ENCODE data around the gene CPNE6.

Gene CPNE6

GRCh38 chr14:24054646-24055045 lies 16.7 kb upstream of the CPNE6 start:
- no peak for TF ChIP-seq Cebpa-rat (IDR thresholded peaks at IDR 0.05)
- no peak overlapping the region for H3K27ac ChIP-seq

DNA sequence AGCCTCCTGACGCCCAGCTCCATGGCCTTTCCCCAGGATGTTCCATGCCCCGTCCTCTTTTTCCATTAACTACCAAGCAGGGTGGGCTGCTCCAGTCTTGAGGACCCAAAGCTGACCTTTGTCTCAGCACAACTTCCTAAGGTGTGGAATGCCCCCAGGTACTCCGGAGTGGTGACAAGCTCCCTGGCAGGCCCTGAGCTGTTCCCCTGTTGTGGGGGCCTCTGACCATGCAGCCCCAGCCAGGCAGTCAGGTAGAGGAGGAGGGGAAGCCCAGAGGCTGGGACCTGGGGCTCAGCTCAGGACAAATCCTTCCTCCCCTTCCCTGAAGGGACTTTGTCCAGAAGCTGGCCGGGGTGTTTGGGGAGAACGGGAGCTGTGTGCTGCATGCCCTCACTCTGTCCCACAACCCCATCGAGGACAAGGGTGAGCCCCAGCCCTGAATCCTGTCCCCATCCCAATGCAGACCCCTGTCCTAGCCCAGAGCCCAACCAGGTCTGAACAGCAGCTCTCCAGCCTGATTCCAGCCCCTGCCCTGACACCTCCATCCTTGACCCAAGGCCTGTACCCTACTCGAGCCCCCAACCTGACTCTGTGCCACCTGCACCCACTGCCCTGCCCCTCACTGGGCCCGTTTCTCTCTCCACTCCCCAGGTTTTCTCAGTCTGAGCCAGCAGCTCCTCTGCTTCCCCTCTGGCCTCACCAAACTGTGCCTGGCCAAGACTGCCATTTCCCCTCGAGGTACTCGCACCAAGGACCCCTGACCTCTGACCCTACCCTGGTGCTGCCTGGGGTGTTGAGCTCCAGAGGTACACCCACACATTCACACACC lies 15.2 kb upstream of the CPNE6 start:
- Histone ChIP-seq H3K9me3 (no peaks in the 10 kb centered on the region), H3K27me3 (peaks cover 22% of the 10 kb centered on the region), H3K27ac (no peak overlapping the region), H3K4me2 (0 out of 2 replicates have a peak overlapping the region, but pooled peaks have one; percentile 14), H4K20me1 (no peaks in the 10 kb centered on the region), H3K4me1 (peaks cover 24% of the 10 kb centered on the region), H3K9ac (0 out of 2 replicates have a peak overlapping the region, but pooled peaks have one; percentile 38), H3K4me3 (no peak overlapping the region), H3K36me3 (no peaks in the 10 kb centered on the region)
- no peak for TF ChIP-seq Cebpa-rat (IDR thresholded peaks at IDR 0.05)

More at GRCh38 chr14:24054646-24055045, 16.7 kb upstream of the CPNE6 start:
- H3K36me3 ChIP-seq, result no peaks in the 10 kb centered on the region
- H3K4me2 ChIP-seq, result no peak overlapping the region
- no peak overlapping the region for H3K4me3 ChIP-seq
- H4K20me1 ChIP-seq, result no peaks in the 10 kb centered on the region
- H3K4me1 ChIP-seq, result peaks cover 31% of the 10 kb centered on the region
- peaks cover 22% of the 10 kb centered on the region for H3K27me3 ChIP-seq
- H3K9me3 ChIP-seq, result no peaks in the 10 kb centered on the region
- H3K9ac ChIP-seq, result no peak overlapping the region

DNA sequence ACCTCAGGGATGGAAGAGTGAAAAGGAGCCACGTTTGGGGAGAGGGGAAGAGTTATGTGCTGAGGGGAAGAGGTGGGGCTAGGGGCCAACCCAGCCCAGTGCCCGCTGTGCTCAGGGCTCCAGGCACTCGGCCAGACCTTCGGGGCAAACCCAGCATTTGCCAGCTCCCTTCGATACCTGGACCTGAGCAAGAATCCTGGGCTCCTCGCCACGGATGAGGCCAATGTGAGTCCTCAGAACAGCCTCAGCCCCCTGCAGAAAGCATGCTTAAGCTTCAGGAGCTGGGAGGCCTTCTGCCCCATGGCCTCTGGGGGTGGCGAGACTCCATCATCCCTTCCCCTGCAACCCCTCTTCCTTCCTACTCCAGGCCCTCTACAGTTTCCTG lies 14.6 kb upstream of the CPNE6 start:
- Histone ChIP-seq H4K20me1 (no peaks in the 10 kb centered on the region), H3K4me1 (peaks cover 19% of the 10 kb centered on the region), H3K4me2 (peak overlapping the region; percentile 14; the same call in 1 of the 2 replicates), H3K27ac (no peak overlapping the region), H3K4me3 (no peak overlapping the region), H3K36me3 (no peaks in the 10 kb centered on the region), H3K27me3 (peaks cover 22% of the 10 kb centered on the region), H3K9me3 (no peaks in the 10 kb centered on the region), H3K9ac (0 out of 2 replicates have a peak overlapping the region, but pooled peaks have one; percentile 38)
- TF ChIP-seq Cebpa-rat (IDR thresholded peaks at IDR 0.05), result no peak

DNA sequence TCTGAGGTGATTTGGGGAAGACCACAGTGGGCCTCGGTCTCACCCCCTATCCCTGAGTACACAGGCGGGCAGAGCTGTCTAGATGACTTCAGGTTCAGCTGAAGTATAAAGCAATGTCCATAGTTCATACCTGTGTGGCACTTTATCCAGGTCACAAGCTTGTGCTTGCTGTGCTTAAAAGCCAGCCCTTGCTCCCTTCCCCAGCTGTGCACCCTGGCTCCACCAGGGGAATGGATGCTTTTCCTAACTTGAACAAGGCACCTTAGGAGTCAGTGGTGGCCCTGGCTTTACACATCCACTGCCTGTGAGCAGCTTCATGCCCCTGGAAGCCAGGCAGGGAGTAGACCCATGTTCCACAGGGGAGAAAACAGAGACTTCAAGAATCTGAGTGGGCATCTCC lies 14.1 kb upstream of the CPNE6 start:
- Histone ChIP-seq H3K4me1 (peaks cover 17% of the 10 kb centered on the region), H3K9ac (0 out of 2 replicates have a peak overlapping the region, but pooled peaks have one; percentile 38), H3K27ac (no peak overlapping the region), H3K36me3 (no peaks in the 10 kb centered on the region), H3K27me3 (peaks cover 22% of the 10 kb centered on the region), H3K9me3 (no peaks in the 10 kb centered on the region), H3K4me3 (no peak overlapping the region), H3K4me2 (peak overlapping the region; percentile 14; the same call in 1 of the 2 replicates), H4K20me1 (no peaks in the 10 kb centered on the region)
- no peak for TF ChIP-seq Cebpa-rat (IDR thresholded peaks at IDR 0.05)

DNA sequence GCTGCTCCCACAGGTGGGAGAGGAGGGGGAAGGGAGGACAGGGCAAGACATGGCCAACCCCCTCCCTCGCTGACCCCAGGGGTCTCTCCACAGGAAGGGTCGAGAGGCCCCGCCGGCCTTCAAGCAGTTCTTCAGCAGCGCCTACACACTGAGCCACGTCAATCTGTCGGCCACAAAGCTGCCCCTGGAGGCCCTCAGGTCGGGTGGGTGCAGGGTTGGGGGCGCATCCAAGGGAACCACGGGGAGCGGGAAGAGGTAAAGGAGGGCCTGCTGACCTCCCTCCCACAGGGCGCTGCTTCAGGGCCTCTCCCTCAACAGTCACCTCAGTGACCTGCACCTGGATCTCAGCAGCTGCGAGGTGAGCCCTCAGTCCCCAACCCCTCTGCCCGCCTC lies 13.5 kb upstream of the CPNE6 start:
- Histone ChIP-seq H3K4me3 (no peak overlapping the region), H3K27me3 (peaks cover 16% of the 10 kb centered on the region), H3K4me2 (no peak overlapping the region), H3K27ac (no peak overlapping the region), H3K9ac (no peak overlapping the region), H4K20me1 (no peaks in the 10 kb centered on the region), H3K9me3 (no peaks in the 10 kb centered on the region), H3K4me1 (peaks cover 11% of the 10 kb centered on the region), H3K36me3 (no peaks in the 10 kb centered on the region)
- no peak for TF ChIP-seq Cebpa-rat (IDR thresholded peaks at IDR 0.05)

- Histone ChIP-seq H3K9ac (no peak overlapping the region), H3K4me3 (no peak overlapping the region), H3K4me1 (peaks cover 10% of the 10 kb centered on the region), H3K27me3 (peaks cover 11% of the 10 kb centered on the region; the same call in 1 of the 2 replicates), H3K27ac (no peak overlapping the region), H4K20me1 (no peaks in the 10 kb centered on the region), H3K9me3 (no peaks in the 10 kb centered on the region), H3K36me3 (no peaks in the 10 kb centered on the region), H3K4me2 (no peak overlapping the region)
- no peak for TF ChIP-seq Cebpa-rat (IDR thresholded peaks at IDR 0.05)
Observed at GRCh38 chr14:24058260-24058950, 13.0 kb upstream of the CPNE6 start.

DNA sequence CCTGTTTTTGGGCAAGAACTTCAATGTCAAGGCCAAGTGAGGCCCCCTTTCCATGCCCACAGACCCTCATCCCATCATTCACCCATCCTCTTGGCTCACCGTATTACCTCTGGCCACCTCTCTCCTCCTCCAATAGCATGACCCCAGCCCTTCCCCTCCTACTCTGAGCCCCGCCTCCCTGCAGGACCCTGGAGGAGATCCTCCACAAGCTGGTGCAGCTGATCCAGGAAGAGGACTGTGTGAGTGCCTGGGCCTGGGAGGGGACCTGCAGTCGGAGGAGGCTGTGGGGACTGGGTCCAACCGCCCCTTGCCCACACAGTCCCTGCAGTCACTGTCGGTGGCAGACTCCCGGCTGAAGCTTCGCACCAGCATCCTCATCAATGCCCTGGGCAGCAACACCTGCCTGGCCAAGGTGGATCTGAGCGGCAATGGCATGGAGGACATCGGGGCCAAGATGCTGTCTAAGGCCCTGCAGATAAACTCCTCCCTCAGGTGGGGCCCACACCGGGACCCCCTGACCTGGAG lies 12.3 kb upstream of the CPNE6 start:
- H3K4me2 ChIP-seq, result no peak overlapping the region
- H3K4me1 ChIP-seq, result peaks cover 10% of the 10 kb centered on the region
- H4K20me1 ChIP-seq, result no peaks in the 10 kb centered on the region
- no peak overlapping the region for H3K27ac ChIP-seq
- no peaks in the 10 kb centered on the region for H3K36me3 ChIP-seq
- no peak for TF ChIP-seq Cebpa-rat (IDR thresholded peaks at IDR 0.05)
- peaks cover 5% of the 10 kb centered on the region; the same call in 1 of the 2 replicates for H3K27me3 ChIP-seq
- H3K4me3 ChIP-seq, result no peak overlapping the region
- H3K9ac ChIP-seq, result no peak overlapping the region
- no peaks in the 10 kb centered on the region for H3K9me3 ChIP-seq

GRCh38 chr14:24059841-24060388 lies 11.4 kb upstream of the CPNE6 start:
- Histone ChIP-seq H3K4me2 (no peak overlapping the region), H3K4me1 (peaks cover 10% of the 10 kb centered on the region), H3K27ac (no peak overlapping the region), H3K9me3 (no peaks in the 10 kb centered on the region), H3K4me3 (no peak overlapping the region), H3K27me3 (no peaks in the 10 kb centered on the region), H4K20me1 (no peaks in the 10 kb centered on the region), H3K9ac (no peak overlapping the region), H3K36me3 (no peaks in the 10 kb centered on the region)
- no peak for TF ChIP-seq Cebpa-rat (IDR thresholded peaks at IDR 0.05)

DNA sequence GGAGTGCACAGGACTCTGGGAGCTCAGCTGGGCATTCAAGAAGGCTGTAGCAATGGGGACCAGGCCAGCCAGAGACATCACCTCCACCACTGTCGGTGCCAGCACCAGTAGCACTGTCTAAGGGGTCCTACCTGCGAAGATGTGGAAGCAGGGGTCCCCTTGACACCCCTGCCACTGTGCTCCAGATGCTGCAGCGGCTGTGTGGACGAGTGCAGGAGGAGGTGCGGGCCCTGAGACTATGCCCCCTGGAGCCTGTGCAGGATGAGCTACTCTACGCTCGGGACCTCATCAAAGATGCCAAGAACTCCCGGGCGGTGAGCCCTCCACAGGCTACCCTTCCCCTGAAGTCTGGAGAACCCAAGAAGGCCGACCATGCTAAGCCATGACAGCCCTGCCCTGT lies 10.9 kb upstream of the CPNE6 start:
- H3K4me2 ChIP-seq, result no peak overlapping the region
- H3K9ac ChIP-seq, result no peak overlapping the region
- TF ChIP-seq Cebpa-rat (IDR thresholded peaks at IDR 0.05), result no peak
- no peak overlapping the region for H3K4me3 ChIP-seq
- H3K4me1 ChIP-seq, result peaks cover 10% of the 10 kb centered on the region
- H4K20me1 ChIP-seq, result no peaks in the 10 kb centered on the region
- H3K27ac ChIP-seq, result no peak overlapping the region
- no peaks in the 10 kb centered on the region for H3K36me3 ChIP-seq
- H3K27me3 ChIP-seq, result no peaks in the 10 kb centered on the region
- H3K9me3 ChIP-seq, result no peaks in the 10 kb centered on the region

All from BLaER1 (cell line).